Measurements from ENCODE around the gene NCAPH2.

DNA sequence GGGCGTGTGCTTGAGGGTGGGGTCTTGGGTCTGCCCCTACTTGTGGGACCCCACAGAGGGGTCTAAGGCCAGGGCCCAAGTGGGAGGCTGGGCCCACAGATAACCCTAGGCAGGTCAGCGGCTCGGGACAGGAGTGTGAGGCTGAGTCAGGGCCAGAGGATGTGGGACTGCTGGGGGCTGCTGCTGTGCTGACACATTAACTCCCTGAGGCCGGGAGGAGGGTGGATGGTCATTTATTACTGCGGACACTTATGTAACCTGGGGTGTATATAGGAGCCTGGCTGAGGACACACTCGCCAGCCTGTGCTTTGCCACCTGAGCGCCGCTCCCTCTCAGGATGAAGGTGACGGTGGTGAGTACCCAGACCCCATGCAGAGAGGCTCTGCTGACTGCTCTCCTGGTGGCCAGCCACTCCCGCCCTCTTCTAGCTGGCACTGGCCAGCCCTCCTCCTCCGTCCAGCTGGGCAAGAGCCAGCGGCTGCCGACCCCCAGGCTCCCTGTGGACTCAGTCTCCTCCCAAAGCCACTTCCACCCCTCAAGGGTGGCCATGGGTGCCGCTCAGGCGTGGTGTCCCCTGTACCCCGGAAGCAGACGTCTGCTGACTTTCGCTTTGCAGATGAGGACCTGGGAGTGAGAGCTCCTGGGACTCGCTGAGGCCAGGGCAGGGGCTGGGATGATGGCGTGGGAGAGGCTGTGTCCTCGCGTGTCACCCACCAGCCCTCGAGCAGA is 21.3 kb upstream of the NCAPH2 start, which contains the start of gene MIOX:
- TF ChIP-seq CTCF (IDR thresholded peaks at IDR 0.05) (no peak), ZFX (IDR thresholded peaks at IDR 0.05; ENCODE audit: borderline replicate concordance) (no peak)
